22Rv1 (cell line): ENCODE results near the gene MSI2.

ENCODE experiments used
- ZFX ChIP-seq: fragments of 450-650 bp; IDR thresholded peaks from 2 replicates; pipeline ENCODE4 v1.6.1; 2017; ENCODE audit warnings: antibody characterized with exemption, borderline replicate concordance
- TF ChIP-seq, protein P1 (sequence below): fragments of 450-650 bp; IDR thresholded peaks from 2 replicates; pipeline ENCODE4 v1.5.1; 2017; ENCODE audit warnings: mild to moderate bottlenecking

DNA sequence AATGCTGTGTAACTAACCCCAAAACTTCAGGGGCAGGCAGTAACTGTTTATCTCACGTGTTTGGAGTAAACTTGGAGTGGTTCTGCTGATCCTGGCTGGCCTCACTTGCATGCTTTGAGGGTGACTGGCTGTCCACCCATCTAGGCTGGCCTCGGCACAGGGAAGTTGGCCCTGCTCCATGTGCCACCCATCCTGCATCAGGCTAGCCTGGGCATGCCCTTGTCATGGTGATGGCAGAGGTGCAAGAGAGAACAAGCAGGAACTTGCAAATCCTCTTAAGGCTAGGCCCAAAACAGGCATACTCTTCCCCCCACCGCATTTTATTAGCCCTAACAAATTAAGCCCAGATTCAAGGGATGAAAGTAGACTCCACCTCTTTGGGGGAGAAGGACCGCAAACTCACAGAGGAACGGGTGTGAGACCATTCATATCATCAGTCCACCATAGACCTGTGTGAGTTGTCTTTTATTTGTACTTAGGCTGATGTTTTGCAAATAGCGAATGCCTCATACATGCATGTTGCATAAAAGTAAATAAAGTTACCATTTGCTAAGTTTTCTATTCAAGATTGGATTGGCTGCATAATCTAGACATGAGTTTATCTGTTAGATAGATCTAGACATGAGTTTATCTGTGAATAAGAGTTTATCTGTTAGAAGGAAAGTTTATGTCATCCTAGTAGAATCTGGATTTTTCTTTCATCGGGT is 267.8 kb downstream of the MSI2 start:
- TF ChIP-seq, protein P1, sequence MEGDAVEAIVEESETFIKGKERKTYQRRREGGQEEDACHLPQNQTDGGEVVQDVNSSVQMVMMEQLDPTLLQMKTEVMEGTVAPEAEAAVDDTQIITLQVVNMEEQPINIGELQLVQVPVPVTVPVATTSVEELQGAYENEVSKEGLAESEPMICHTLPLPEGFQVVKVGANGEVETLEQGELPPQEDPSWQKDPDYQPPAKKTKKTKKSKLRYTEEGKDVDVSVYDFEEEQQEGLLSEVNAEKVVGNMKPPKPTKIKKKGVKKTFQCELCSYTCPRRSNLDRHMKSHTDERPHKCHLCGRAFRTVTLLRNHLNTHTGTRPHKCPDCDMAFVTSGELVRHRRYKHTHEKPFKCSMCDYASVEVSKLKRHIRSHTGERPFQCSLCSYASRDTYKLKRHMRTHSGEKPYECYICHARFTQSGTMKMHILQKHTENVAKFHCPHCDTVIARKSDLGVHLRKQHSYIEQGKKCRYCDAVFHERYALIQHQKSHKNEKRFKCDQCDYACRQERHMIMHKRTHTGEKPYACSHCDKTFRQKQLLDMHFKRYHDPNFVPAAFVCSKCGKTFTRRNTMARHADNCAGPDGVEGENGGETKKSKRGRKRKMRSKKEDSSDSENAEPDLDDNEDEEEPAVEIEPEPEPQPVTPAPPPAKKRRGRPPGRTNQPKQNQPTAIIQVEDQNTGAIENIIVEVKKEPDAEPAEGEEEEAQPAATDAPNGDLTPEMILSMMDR = no peak
- no peak for TF ChIP-seq ZFX
